Measurements from ENCODE around the gene SMG6. TPM values are rescaled to one million over a fixed set of nuclear protein-coding genes. Genes with fewer than 3 reads are reported as not detected.
A peak's percentile ranks its signal among the peaks of the same experiment; 100 is the strongest.

Gene SMG6
- total RNA-seq, 1 experiment from 2014 or later: 25.6 TPM

- ATAC-seq (no peak), DNase-seq (ENCODE audit: low spot score) (no peak)
- CTCF ChIA-PET: interaction anchor here (1.3 kb wide), 1 partner anchor 48 kb away, joined by 8 read pairs; no protein-coding TSS in a partner anchor
- H3K9me3 Mint-ChIP-seq: no peaks in the 10 kb centered on the region
- peaks cover 8% of the 10 kb centered on the region for H3K4me1 Mint-ChIP-seq
- no peak overlapping the region for H3K4me3 Mint-ChIP-seq
- H3K27me3 Mint-ChIP-seq (ENCODE audit: low read depth): no peaks in the 10 kb centered on the region
- POLR2A ChIA-PET: no interaction called here
- H3K36me3 Mint-ChIP-seq: peaks cover 8% of the 10 kb centered on the region; the same call in 1 of the 2 replicates
- TF ChIP-seq USF1 (CRISPR knock-in tag; IDR thresholded peaks at IDR 0.05) (no peak), GTF2I (CRISPR knock-in tag; conservative IDR thresholded peaks at IDR 0.05) (no peak)
- TF ChIP-seq, protein P1, sequence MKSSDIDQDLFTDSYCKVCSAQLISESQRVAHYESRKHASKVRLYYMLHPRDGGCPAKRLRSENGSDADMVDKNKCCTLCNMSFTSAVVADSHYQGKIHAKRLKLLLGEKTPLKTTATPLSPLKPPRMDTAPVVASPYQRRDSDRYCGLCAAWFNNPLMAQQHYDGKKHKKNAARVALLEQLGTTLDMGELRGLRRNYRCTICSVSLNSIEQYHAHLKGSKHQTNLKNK (CRISPR knock-in tag; IDR thresholded peaks at IDR 0.05): no peak
- H3K27ac Mint-ChIP-seq: peak overlapping the region; percentile 17; the same call in 1 of the 2 replicates
These were observed 120.2 kb downstream of the SMG6 start for GRCh38 chr17:2183346-2183745.

GRCh38 chr17:2181897-2182448 lies 121.6 kb downstream of the SMG6 start:
- H3K36me3 Mint-ChIP-seq: peaks cover 8% of the 10 kb centered on the region; the same call in 1 of the 2 replicates
- TF ChIP-seq, protein P2, sequence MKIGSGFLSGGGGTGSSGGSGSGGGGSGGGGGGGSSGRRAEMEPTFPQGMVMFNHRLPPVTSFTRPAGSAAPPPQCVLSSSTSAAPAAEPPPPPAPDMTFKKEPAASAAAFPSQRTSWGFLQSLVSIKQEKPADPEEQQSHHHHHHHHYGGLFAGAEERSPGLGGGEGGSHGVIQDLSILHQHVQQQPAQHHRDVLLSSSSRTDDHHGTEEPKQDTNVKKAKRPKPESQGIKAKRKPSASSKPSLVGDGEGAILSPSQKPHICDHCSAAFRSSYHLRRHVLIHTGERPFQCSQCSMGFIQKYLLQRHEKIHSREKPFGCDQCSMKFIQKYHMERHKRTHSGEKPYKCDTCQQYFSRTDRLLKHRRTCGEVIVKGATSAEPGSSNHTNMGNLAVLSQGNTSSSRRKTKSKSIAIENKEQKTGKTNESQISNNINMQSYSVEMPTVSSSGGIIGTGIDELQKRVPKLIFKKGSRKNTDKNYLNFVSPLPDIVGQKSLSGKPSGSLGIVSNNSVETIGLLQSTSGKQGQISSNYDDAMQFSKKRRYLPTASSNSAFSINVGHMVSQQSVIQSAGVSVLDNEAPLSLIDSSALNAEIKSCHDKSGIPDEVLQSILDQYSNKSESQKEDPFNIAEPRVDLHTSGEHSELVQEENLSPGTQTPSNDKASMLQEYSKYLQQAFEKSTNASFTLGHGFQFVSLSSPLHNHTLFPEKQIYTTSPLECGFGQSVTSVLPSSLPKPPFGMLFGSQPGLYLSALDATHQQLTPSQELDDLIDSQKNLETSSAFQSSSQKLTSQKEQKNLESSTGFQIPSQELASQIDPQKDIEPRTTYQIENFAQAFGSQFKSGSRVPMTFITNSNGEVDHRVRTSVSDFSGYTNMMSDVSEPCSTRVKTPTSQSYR (CRISPR knock-in tag; IDR thresholded peaks at IDR 0.05): no peak
- TF ChIP-seq OVOL2 (CRISPR knock-in tag; IDR thresholded peaks at IDR 0.05; ENCODE audit: borderline replicate concordance) (no peak), GABPB1 (CRISPR knock-in tag; IDR thresholded peaks at IDR 0.05) (no peak), HMGA2 (CRISPR knock-in tag; IDR thresholded peaks at IDR 0.05) (no peak), PRDM15 (CRISPR knock-in tag; IDR thresholded peaks at IDR 0.05) (no peak), ZNF232 (CRISPR knock-in tag; IDR thresholded peaks at IDR 0.05) (no peak), TP53 (CRISPR knock-in tag; IDR thresholded peaks at IDR 0.05) (no peak), SMAD4 (CRISPR knock-in tag; IDR thresholded peaks at IDR 0.05) (no peak), ZNF138 (CRISPR knock-in tag; conservative IDR thresholded peaks at IDR 0.05) (no peak), ZBTB21 (CRISPR knock-in tag; IDR thresholded peaks at IDR 0.05; ENCODE audit: borderline replicate concordance) (no peak), MLX (CRISPR knock-in tag; IDR thresholded peaks at IDR 0.05) (no peak), EMX1 (CRISPR knock-in tag; IDR thresholded peaks at IDR 0.05) (no peak), NR2C2 (CRISPR knock-in tag; IDR thresholded peaks at IDR 0.05) (no peak), TEAD1 (CRISPR knock-in tag; IDR thresholded peaks at IDR 0.05) (no peak), FOXJ3 (CRISPR knock-in tag; IDR thresholded peaks at IDR 0.05; ENCODE audit: borderline replicate concordance) (no peak), NR3C1 (CRISPR knock-in tag; conservative IDR thresholded peaks at IDR 0.05; ENCODE audit: low read depth) (no peak)
- TF ChIP-seq, protein P3, sequence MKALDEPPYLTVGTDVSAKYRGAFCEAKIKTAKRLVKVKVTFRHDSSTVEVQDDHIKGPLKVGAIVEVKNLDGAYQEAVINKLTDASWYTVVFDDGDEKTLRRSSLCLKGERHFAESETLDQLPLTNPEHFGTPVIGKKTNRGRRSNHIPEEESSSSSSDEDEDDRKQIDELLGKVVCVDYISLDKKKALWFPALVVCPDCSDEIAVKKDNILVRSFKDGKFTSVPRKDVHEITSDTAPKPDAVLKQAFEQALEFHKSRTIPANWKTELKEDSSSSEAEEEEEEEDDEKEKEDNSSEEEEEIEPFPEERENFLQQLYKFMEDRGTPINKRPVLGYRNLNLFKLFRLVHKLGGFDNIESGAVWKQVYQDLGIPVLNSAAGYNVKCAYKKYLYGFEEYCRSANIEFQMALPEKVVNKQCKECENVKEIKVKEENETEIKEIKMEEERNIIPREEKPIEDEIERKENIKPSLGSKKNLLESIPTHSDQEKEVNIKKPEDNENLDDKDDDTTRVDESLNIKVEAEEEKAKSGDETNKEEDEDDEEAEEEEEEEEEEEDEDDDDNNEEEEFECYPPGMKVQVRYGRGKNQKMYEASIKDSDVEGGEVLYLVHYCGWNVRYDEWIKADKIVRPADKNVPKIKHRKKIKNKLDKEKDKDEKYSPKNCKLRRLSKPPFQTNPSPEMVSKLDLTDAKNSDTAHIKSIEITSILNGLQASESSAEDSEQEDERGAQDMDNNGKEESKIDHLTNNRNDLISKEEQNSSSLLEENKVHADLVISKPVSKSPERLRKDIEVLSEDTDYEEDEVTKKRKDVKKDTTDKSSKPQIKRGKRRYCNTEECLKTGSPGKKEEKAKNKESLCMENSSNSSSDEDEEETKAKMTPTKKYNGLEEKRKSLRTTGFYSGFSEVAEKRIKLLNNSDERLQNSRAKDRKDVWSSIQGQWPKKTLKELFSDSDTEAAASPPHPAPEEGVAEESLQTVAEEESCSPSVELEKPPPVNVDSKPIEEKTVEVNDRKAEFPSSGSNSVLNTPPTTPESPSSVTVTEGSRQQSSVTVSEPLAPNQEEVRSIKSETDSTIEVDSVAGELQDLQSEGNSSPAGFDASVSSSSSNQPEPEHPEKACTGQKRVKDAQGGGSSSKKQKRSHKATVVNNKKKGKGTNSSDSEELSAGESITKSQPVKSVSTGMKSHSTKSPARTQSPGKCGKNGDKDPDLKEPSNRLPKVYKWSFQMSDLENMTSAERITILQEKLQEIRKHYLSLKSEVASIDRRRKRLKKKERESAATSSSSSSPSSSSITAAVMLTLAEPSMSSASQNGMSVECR (CRISPR knock-in tag; IDR thresholded peaks at IDR 0.05; ENCODE audit: borderline replicate concordance): no peak
- TF ChIP-seq, protein P4, sequence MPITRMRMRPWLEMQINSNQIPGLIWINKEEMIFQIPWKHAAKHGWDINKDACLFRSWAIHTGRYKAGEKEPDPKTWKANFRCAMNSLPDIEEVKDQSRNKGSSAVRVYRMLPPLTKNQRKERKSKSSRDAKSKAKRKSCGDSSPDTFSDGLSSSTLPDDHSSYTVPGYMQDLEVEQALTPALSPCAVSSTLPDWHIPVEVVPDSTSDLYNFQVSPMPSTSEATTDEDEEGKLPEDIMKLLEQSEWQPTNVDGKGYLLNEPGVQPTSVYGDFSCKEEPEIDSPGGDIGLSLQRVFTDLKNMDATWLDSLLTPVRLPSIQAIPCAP (CRISPR knock-in tag; IDR thresholded peaks at IDR 0.05): no peak
- H3K4me3 Mint-ChIP-seq: no peak overlapping the region
- H3K9me3 Mint-ChIP-seq: no peaks in the 10 kb centered on the region
- no peaks in the 10 kb centered on the region for H3K27me3 Mint-ChIP-seq (ENCODE audit: low read depth)
- no peak for ATAC-seq
- ChIA-PET POLR2A (interaction anchor here (0.6 to 1.1 kb wide), 3 partner anchors 11 to 95 kb away, joined by 3 to 5 read pairs (median 3); no protein-coding TSS in a partner anchor), CTCF (interaction anchor here (1.3 to 1.6 kb wide), 3 partner anchors 63 to 127 kb away, joined by 5 to 10 read pairs (median 8); partner anchors contain the start of gene HIC1)
- H3K4me1 Mint-ChIP-seq: peaks cover 15% of the 10 kb centered on the region
- H3K27ac Mint-ChIP-seq: peak overlapping the region; percentile 42; the same call in 1 of the 2 replicates
- no peak for DNase-seq (ENCODE audit: low spot score)

All from WTC11 (cell line).